Measurements from ENCODE around the gene SKOR2. TPM values are rescaled to one million over a fixed set of nuclear protein-coding genes. Genes with fewer than 3 reads are reported as not detected.

SKOR2 gene
- total and polyA plus RNA-seq, 2 of the 13 experiments (the other 11 are each of a cell fraction or from before 2014, with no cell fraction given): not detected

- no peak for TF ChIP-seq ZNF318 (CRISPR knock-in tag; IDR thresholded peaks at IDR 0.05)
- TF ChIP-seq FOXP4 (CRISPR knock-in tag; IDR thresholded peaks at IDR 0.05): no peak
- TF ChIP-seq ARID2 (CRISPR knock-in tag; IDR thresholded peaks at IDR 0.05; ENCODE audit: borderline replicate concordance): no peak
- TF ChIP-seq ZNF407 (CRISPR knock-in tag; IDR thresholded peaks at IDR 0.05; ENCODE audit: not compliant biosample characterization): no peak
- no peak for TF ChIP-seq GRHL1 (CRISPR knock-in tag; conservative IDR thresholded peaks at IDR 0.05)
- no peak for TF ChIP-seq FOXP1 (IDR thresholded peaks at IDR 0.05)
- TF ChIP-seq FOXP1 (CRISPR knock-in tag; IDR thresholded peaks at IDR 0.05): no peak
Measured at GRCh38 chr18:47260120-47260923, 8.9 kb upstream of the SKOR2 start (continued).

Data from HepG2 (cell line).